Stimulated activated CD4-positive, alpha-beta T cell treated with anti-CD3 and anti-CD28 coated beads, Interleukin-15, amount 100 ng/mL, for 1 hour (primary cell): ENCODE measurements around the gene MICAL2.

Experiments
- DNase-seq, 2 donors: peaks; one replicate each; pipeline ENCODE4 v3.0.0-alpha.2; 2020; ENCODE audit warnings: low read depth in 1 of 2, low spot score in 1 of 2

The MICAL2 gene, protein sequence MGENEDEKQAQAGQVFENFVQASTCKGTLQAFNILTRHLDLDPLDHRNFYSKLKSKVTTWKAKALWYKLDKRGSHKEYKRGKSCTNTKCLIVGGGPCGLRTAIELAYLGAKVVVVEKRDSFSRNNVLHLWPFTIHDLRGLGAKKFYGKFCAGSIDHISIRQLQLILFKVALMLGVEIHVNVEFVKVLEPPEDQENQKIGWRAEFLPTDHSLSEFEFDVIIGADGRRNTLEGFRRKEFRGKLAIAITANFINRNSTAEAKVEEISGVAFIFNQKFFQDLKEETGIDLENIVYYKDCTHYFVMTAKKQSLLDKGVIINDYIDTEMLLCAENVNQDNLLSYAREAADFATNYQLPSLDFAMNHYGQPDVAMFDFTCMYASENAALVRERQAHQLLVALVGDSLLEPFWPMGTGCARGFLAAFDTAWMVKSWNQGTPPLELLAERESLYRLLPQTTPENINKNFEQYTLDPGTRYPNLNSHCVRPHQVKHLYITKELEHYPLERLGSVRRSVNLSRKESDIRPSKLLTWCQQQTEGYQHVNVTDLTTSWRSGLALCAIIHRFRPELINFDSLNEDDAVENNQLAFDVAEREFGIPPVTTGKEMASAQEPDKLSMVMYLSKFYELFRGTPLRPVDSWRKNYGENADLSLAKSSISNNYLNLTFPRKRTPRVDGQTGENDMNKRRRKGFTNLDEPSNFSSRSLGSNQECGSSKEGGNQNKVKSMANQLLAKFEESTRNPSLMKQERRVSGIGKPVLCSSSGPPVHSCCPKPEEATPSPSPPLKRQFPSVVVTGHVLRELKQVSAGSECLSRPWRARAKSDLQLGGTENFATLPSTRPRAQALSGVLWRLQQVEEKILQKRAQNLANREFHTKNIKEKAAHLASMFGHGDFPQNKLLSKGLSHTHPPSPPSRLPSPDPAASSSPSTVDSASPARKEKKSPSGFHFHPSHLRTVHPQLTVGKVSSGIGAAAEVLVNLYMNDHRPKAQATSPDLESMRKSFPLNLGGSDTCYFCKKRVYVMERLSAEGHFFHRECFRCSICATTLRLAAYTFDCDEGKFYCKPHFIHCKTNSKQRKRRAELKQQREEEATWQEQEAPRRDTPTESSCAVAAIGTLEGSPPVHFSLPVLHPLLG

DNA sequence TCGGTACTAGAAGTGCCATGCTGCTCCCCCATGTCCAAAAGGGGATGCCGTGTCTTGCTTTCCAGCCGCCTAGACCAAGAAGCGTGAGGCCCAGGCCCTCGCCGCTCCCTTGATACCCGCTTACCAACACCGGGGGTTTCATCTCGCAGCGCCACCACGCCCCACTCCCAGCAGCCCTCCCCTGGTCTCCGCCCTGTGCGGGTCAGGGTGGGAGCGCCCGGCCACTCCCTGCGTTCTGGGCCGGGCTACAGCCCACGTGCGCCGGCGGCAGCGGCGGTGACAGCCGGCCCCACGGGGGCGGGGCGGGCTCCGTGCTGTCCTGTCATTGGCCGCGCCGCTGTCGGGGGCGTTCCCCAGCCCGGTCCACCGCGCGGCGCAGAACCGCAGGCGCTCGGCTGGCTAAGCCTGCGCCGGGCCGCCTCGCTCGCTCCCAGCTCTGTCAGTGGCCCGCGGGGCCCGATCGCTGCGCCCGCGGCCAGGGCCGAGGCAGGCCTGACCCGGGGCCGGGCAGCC is at the start of gene MICAL2:
Gene MICAL2 (plus strand): TSS at position 390 of the 513 bp plus-strand sequence. CDS start 51,566 bp downstream, outside the sequence.
- peak; percentile 65 to 80 for DNase-seq

DNA sequence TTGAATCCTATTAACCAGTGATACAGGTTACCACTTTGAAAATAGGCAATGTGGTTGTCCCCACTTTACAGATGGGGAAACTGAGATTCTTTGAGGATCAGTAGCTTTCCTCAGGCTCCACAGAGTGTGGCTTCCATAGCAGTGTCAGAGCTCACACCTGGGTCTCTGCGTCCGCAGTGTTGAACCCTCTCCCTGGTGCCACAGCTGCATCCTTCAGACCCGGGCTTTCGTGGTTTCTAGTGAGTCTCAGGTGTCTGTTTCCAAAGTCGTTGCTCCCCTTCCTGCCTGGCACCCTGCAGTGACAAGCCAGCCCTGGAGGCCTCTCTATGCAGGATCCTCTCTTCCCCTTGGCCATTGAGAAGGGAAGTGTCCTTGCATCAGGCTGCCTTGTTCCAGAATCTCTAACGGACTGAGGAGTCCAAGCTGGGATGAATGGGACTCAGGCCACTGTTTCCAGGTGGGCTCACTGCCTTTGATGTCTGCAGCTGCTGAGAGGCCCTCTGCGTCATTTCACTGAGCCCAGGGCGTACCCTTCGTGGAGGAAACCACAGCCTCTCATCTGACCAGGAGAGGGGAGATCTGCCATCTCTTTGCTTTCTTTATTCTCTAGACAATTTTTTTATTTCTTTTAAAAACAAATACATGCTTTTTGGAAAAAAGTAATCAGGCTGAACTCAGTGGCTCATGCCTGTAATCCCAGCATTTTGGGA is 48.4 kb upstream of the MICAL2 start:
- no peak for DNase-seq

DNA sequence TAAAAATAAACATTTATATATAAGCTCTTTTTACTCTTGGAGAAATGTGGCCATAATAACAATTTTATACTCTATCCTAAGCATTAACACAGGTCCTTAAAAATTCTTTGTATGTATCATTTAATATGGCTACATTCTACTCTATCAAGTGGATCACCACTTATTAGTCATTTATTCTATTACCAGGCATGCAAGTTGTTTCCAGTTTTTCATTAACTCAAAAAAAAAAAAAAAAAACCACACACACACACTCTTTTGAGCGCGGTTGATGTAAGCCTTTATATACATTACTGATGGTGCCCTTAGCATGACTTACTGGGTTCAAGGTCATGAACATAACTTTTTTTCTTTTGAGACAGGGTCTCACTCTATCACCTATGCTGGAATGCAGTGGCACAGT is 47.1 kb upstream of the MICAL2 start:
- no peak for DNase-seq

DNA sequence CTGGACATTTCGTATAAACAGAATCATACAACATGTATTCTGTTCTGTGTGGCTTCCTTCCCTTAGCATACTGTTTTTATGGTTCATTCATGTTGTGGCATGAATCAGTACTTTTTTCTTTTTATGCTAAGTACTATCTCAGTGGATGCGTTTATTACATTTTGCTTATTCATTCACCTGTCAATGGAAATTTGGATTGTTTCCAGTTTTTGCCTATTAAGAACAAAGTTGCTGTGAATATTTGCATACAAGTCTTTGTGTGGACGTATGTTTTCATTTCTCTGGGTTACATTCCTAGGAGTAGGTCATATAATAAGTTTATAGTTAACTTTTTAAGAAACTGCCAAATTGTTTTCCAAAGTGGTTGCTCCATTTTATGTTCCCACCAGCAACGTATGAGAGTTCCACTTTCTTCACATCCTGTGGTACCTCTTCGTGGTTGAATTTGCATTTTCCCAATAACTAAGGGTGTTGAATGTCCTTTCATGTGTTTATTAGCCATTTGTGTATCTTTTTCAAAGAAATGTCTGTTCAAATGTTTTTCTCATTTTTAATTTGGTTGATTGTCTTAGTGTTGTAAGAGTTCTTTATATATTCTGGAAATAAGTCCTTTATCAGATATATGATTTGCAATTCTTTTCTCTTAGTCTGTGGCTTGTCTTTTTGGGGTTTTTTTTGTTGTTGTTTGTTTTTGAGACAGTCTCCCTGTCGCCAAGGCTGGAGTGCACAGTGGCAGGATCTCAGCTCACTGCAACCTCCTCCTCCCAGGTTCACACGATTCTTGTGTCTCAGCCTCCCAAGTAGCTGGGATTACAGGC is 46.0 kb upstream of the MICAL2 start:
- DNase-seq: no peak

DNA sequence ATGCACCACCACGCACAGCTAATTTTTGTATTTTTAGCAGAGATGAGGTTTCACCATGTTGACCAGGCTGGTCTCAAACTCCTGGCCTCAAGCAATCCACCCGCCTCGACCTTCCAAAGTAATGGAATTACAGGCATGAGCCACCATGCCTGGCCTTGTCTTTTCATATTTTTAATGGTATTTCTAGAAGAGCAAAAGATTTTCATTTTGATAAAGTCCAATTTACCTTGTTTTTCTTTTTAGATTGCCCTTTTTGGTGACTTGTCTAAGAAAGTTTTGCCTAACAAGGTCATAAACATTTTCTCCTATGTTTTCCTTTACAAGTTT is 45.5 kb upstream of the MICAL2 start:
- DNase-seq: no peak

DNA sequence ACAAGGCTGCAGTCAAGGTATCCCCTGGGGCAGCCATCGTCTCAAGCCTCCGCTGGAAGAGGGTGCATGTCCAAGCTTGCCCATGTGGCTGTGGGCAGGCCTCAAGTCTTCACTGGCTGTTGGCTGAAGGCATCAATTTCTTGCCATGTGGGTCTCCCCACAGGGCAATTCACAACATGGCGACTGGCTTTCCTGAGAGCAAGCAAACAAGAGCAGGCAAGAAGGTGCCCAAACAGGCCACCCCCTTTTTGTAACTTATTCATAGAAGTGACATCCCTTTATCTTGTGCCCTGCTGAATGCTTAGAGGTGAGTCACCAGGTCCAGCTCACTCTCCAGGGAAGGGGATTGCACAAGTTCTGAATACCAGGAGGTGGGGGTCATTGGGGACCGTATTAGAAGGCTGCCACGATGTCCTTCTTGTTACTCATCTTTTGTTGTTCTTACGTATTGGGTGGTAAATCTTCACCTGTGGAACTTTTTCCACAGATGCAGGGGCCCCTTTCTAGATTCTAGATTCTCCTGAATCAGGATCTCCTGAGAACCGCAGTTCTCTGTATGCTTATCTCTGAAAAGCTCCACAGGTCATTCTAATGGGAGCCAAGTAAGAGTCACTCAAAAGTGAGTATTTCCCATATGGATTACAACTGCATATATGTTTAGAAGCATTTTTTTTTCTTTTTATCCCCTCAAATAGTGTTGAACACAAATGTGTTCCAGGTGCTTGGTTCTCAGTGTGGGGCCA is 44.2 kb upstream of the MICAL2 start:
- DNase-seq: no peak

DNA sequence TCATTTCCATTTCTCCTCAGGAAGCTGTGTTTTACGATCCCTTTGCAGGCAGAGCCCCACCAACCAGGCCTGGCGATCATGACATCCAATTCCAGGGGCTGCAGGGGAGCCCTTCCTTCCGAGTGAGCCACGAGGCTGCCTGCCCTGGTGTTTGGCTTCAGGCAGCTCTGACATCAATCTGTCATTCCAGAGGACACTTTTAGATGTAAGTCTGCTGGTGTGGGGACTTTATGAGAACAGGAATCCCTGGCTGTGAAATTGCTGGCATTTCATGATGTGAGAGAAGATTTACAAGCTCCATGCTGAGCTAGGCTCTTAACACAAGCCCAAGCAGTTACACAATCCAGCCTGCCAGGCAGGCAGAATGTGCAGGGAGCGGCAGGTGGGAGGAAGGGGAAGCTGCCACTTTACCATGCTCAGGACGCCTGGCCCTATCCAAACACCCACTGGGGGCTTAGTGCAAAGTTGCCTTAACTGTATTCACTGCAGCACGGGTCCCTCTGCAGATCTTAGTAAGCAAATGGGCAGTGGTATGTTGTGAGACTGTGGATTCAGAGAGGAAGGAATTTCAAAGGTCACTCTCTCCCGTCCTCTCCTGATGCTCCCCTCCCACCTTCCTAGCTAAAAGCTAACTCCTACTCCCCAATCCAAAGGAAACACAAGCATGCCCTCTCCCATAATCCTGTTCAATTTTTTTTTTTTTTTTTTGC is 43.4 kb upstream of the MICAL2 start:
- no peak for DNase-seq

DNA sequence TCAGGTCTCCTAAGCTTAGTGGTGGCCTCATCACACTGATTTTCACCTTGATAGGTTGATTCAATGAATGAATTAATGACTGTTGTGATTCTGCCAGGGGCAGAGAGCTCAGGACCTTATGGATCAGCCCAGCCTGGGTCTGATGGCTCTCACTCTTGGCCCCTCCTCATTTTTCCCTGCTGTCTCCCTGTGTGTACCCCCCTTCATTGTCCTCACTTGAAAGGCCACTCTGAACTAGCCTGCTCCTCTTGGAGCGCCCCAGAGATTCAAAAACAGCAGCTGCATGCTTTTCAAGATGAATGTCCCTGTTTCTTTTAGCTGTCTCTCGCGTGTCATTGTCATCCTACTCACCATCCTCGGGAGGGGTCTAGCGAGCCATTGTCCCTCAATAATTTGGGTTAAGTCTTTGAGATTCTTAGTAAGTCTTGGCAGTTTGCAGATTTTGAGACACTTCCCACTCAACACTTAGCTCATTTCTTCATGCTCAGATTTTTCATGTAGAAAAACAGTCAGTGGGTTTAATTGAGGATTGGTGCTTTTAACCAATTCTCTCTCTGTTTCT is 42.5 kb upstream of the MICAL2 start:
- DNase-seq: no peak

DNA sequence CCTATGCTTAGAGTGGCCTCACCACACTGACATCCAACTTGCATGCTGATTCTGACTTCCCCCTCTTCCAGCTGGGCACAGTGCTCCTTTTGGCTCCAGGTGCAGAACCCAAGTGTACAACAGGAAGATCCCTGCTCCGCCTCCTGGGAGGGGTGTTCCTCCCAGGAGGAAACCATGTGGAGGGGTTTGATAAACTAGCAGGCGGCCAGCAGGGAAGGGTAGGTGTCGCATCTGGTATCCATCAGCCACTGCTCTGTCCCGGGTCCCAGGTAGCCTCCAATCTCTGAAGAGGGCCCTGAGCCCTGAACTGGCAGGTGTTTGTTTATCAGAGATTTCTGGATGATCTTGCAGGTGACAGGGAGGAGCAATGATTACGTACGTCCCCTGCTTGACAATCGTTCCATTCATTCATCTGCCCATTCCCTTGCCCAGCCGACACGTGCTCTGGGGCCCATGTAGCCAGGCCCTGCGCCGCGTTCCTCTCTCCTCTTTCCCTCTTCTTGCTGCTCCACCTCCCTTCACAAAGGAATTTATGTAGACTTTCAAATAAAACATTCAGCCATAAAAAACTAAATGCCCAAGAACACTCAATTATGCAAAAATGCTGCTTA is 41.2 kb upstream of the MICAL2 start:
- DNase-seq: no peak

DNA sequence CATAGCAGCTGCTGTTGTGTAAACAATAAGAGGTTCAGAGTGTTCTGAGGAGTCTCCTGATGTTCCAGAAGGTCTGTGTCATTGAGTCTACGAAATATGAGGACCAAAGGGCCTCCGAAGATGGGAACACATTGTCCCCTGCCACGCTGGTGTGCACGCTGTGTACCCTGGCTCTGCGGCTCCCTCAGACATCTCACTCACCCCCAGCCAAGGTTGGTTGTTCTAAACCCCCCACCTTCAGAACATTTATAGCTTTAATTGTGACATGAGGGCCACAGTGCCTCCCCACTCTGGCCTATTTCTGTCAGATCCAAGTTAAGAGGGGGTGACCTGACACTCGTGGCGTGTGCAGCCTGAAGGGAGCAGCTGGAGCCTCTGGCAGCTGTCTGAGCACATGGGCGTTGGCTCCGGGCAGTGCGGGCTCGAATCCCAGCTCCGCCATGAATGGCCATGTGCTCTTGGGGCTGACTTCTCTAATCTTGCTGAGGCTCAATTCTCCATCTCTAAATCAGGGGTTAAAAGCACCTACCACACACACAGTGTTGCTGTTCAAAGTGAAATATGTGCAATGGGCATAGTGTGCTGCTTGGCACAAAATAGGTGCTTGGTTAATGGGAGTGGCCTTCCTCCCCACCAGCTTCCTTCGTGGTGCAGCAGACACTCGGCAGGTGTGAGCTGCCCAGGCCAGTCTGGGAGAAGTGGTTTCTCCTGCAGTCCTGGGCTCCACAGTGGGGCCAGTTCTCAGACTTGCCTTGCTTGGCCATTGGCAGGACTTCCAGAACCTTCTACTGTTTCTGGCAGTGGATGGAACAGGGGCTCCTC is 39.7 kb upstream of the MICAL2 start:
- DNase-seq: no peak

DNA sequence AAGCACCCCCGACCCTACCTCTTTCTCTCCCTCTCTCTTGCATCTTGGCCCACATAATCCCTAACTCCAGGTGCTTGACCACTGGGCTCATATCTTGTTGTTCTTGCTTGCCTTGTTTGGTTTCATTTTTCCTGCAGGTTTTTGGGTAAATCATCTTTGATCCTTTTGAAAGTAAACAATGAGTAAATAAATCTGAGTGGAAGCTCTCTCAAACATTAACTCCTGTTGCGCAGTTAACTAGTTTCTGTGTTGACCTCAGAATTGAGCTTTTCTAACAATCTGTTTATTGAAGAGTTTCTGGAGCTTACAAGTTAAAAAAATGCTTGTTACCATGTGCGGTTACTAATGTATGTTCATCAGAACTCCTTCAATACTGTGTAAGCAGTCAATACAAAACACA is 38.8 kb upstream of the MICAL2 start:
- DNase-seq: no peak

DNA sequence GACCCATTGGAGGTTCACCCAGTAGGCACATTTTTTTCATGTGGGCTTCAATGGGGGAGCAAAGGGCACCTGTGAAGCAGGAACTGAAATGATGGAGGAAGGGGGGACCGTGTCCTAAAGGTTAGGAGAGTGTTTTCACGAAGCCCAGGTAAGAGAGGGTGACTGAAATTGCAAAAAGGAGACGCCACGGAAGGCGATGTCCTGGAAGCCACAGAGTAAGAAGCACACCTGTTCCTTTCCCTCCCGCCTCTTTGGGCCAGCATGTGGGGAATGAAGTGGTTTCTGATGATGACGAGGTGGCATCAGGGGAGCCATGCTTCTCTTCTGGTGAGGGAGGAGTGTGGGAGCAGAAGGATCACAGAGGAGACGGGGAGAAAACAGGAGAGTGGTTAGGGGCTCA is 37.0 kb upstream of the MICAL2 start:
- no peak for DNase-seq

DNA sequence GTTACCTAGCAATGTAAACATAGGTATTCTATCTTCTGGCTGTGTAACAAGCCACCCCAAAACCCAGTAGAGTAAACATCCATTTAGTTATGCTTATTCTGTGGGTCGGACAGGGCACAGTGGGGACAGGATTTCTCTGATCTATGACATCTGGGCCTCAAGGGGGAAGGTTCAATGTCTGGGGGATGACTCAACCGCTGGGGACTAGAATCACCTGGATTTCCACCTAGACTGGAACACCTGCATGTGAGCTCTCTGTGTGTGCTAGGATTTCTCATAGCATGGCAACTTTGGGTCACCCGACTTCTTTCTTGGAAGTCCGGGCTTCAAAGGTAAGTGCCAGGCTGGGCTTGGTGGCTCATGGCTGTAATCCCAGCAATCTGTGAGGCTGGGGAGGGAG is 36.5 kb upstream of the MICAL2 start:
- no peak for DNase-seq

DNA sequence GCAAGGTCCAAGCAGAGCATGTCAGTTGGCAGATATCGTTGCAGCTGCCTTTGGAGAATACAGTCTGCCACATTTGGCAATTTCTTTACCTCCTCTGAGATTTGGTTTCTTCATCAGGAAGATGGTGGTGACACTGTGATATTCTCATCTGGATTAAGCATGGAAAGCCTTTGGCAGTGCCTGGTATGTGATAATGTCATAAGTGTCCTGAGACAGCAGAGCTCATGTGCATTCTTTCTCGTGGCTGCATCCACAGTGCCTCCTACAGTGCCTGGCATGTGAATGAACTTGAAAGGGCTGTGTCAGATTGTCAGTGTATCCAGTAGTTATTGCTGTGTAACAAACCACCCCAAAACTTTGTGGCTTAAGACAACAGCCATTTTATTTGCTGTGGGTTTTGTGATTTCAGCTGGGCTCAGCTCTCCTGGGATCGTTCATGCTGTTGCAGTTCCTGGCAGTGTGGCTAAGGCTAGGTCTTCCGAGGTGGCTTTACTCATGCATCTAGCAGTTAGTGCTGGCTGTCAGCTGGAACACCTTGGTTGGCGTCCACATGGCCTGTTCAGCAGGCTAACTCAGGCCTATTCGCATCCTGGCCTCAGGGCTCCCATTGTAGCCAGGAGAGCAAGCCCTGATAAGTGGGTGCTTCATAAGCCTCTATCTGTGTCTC is 35.7 kb upstream of the MICAL2 start:
- DNase-seq: no peak

DNA sequence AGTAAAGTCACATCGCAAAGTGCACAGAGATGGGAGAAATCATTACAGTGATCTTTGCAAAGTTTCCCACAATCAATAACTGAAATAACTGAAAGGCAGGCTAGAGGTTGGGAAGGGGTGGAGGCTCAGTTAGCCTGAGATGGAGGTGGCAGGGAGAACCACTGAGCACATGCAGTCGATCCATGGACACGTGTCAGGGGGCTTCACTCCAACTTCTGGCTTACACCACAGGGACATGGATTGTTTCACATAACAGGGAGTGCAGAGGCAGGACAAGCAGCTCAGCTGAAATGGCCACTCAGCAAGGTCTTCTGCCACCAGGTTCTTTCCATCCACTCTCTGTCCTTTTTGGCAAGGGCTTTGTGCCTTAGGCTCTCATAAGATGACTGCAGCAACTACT is 35.1 kb upstream of the MICAL2 start:
- DNase-seq: no peak
